ENCODE measurements around the gene FABP7.

The FABP7 gene

DNA sequence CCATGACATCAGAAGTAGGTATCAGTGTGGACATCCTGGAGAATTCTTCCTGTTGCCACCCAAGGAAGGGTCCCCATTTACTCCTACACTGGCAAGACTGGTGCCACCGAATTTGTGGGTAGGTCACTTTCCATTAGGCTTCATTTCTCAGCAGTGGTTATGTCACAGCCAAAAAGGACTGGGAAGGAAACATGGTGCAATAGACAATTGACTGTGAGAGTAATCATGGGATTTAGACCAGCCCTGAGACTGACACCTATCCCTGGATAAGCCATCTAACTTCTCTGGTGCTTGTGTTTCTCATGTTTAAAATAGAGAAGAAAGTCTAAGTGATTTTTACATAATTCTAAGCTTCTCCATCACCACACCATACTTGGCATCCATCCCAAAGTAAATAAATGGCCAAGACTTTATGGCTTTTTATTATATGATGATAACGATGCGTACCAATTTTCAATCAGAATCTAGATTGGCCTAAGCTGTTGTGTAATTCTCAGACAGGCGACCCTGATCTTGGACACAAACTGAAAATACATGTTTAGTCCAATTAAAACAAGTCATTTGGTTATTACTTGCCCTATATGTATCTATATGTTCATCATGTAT is 19.7 kb downstream of the FABP7 start:
- no peak for DNase-seq

DNA sequence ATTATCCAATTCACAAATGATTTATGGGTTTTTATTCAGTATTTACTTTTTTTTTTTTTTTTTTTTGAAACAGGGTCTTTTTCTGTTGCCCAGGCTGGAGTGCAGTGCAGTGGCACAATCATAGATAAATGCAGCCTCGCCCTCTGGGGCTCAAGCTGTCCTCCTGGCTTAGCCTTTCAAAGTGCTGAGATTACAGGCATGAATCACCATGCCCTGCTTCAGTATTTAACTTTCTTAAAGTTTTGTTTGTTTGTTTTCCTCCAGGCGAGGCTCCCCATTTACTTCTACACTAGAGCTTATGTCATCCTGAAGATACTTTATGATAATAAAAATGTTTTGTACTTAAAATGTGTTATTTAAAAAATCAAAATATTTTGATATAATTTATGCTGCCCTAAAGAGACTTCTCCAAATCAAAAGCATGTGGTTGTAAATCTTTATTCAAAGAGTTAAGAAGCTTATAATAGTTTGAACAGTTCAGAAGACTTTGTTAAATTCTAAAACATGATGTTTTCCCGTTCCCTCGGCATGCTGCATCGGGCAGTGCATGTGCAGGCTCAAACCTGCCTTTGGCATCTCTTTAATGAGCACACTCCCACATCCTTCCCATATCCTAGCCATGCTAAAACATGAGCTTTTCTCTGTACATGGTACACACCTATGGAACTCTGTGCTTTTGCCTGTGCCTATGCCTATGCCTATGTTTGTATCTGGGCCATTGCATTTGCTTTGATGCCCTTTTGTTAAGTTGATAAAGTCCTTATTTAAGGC is 20.6 kb downstream of the FABP7 start:
- DNase-seq = no peak

DNA sequence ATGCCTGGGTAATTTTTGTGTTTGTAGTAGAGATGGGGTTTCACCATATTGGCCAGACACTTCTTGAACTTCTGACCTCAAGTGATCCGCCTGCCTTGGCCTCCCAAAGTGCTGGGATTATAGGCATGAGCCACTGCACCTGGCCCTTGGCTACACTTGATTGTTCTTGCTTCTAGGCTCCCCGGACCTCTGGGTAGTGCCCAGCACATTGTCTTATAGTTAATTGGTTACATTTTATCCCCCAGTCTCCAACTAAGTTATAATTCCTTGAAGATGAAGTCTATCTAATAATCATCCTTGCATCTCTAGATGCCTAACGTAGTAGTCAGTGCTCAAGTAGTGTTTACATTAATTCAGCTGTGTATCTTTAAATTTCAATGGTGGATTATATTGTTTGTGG is 21.4 kb downstream of the FABP7 start:
- no peak for DNase-seq

DNA sequence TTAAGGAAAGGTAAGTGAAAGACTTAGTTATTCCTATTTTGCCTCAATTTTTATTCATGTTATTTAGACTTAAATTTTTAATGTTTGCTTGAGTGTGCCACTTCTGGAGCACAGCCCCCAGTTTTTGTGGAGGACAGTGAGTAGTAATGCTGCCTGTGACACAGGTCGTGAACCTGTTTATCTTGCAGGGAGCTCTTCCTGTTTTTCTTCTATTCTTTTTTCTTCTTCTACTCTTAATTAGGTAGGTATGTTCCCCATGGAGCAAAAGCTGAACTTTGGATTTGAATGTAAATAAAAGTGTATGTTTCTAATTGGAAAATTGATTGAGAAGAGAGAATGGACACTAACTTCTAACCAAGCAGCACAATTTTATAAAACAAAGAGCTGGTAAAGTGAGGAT is 21.9 kb downstream of the FABP7 start:
- DNase-seq = no peak

DNA sequence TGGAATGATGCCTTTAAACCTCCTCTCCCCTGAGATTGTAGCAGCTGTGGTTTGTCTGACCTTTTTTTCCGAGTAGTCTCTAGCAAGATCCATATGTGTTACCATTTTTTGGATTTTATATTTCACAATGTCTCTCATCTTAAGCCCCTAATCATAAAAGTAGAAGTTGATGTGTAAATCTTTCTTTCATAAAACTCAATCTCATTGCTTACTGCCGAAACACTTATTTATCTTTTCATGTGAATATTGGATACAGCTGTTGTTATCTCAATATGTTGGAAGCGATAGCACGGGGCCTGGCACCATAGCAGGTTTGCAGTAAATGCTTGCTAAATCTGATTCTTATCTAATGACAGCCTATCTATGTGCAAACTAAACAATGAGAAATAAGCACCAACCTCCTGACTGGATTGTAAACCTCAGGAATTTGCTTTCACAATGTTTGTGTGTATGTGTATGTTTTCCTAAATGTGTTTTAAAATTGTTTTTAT is 23.7 kb downstream of the FABP7 start:
- DNase-seq = no peak

DNA sequence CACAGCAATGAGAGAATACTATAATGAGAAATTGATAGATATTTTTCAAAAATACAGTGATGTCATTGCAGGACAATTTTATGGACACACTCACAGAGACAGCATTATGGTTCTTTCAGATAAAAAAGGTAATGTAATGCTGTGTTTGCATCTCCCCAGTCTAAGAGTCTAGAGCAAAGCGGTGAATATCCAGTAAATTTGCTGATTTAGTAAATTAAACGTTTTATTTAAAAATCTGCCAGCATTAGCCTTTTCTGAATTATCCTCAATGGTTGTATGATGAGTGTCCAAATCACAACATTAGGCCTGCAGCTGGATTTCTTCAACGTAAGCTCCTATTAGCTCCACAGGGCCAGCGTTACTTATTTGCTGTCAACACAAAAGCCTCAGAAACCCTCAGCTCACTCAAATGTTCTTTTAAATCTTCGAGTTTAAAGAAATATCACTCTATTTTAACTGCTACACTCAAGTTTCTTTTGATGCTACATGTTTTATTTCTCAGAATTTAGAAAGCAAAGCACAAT is 25.5 kb downstream of the FABP7 start:
- no peak for DNase-seq

DNA sequence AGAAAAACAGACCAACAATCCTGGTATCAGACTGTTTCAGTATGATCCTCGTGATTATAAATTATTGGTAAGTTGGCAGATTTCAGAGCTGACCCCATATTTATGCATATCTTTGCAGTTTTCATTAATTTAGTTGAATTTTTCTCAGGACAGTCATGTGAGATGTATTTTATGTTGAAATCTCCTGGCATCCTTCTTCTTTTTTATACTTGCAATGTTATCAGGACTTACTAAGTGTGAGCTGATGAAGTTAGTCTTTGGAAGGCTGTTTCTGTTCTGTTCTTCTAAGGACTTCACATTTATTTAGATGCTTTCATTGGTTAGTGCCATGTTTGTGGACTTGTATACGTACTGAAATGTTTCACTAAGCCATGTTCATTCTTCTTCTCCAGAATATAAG is 26.8 kb downstream of the FABP7 start:
- no peak for DNase-seq

DNA sequence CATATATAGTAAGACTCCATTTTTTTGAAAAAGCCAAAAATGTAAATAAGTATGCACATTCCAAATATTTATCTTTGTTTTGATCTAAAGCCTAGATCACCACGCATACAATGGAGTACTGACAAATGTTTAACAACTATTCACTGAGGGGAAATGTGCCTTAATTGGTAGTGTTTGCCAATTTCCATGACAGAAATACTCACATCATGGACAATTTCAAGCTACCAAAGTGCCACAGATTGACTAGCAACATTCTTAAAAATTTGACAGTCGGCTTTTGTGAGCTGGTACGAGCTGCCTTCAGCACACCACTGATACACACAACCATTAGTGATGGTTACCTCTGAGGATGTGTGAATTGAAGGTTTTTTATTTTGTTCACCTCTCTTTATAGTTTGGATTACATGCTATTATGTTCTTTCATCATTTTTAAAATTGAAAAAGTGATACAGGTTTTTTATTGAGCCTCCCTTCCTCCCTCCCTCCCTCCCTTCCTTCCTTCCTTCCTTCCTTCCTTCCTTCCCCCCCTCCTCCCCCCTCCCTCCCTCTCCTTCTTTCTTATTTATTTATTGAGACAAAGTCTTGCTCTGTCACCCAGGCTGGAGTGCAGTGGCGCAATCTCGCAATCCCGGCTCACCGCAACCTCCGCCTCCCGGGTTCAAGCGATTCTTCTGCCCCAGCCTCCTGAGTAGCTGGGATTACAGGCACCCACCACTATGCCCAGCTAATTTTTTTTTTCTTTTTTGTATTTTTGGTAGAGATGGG is 28.8 kb downstream of the FABP7 start:
- no peak for DNase-seq

DNA sequence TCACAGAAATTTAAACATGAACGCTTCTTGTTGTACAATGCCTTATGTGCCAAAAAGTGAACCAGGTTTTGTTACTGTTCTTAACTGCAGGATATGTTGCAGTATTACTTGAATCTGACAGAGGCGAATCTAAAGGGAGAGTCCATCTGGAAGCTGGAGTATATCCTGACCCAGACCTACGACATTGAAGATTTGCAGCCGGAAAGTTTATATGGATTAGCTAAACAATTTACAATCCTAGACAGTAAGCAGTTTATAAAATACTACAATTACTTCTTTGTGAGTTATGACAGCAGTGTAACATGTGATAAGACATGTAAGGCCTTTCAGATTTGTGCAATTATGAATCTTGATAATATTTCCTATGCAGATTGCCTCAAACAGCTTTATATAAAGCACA is 29.5 kb downstream of the FABP7 start:
- no peak for DNase-seq

DNA sequence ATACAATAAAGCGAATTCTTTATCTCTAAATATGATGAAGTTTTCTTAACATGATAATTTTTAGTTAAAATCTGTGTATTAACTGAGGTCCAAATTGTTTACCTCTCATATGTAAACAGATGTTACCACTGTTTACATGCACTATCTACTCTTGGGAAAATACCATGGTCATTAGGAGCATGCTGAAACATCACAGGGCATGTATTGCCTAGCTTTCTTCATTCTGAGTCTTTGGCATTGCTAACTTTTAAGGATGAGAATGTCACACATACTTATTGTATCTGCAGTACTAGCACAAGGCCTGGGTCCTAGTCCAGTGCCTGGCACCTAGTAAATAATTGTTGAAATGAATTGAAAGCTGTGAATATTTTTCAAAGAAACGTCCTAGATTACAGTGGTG is 30.2 kb downstream of the FABP7 start:
- DNase-seq = no peak

DNA sequence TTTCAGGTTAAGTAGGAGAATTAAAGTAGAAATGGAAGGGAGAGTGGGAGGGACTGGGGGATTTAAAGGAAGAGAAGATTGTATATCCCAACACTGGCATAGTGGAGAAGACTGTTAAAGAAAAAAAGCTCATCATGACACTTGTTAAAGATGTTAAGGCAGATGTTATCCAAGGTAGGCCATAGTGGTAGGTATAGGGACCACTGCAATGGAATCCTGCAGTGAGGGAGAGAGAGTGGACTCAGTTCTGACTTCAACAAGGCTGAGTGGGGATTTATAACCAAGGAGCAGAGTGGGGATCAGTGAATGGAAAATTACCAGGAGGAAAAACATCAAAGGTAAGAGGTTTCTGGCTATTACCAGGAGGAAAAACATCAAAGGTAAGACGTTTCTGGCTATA is 30.7 kb downstream of the FABP7 start:
- DNase-seq = no peak

DNA sequence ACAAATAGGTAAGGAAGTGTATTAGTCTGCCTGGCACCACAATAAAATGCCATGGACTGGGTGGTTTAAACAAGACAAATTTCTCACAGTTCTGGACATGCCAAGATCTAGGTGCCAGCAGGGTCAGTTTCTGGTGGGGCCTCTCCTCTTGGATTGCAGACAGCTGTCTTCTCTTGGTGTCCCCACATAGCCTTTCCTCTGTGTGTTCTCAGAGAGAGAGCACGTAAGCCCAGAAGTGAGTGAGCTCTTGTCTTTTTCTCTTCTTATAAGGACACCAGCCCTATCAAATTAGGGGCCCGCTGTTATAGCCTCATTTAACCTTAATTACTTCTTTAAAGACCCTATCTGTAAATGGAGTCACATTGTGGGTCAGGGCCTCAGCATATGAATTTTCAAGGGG is 37.8 kb downstream of the FABP7 start:
- DNase-seq = no peak

DNA sequence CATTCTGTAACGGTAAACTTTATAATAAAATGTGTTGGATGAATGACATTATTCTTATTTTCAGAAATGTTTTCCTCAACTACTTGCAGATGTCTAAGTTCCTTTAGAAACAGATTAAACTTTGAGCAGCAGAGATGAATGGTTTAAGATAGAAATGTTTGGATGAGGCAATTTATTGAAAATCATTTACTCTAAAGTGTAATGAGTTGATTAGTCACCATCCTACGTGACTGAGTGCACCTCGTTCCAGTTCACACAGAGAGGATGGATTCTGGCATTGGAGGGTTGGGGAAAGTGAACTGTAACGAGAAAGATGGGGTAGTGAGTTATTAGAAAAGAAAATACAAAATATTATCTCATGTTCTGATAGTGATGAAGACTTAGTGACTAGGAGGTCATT is 38.2 kb downstream of the FABP7 start:
- DNase-seq = no peak

DNA sequence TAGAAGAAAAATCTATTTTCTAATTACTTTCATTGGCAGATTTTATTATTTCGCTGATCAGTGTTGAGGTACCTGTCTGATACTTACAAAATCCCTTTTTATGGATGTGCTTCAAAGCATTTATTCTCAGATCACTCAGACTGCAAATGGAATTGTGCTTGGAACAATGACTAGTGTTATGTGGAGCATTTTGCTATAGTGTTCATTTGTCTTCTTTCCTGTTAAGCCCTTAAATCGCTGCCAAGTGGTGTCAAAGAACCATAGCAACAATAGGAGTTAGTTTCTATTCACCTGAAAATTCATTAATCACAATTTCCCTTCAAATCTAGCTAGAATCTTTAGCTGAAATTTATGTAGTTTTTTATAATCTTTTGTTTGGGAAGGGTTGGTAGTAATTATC is 39.4 kb downstream of the FABP7 start:
- DNase-seq = no peak

DNA sequence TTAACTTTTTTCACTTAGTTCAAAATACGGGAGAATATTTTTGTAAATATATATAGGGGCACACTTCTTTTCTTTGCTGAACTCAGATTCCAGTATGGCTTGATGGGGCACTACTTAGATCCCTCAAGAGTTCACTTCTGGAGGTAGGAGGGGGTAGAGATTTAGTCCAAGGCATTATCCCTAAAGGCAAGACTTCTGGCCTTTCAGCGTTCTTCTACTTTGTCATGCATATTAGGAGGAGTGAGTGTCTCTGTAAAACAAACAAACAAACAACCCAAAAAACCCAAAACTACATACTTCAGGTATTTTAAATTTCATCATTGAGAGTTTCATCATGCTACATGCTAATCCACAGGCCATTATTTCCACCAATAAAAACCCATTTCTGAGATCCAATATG is 41.6 kb downstream of the FABP7 start:
- no peak for DNase-seq

DNA sequence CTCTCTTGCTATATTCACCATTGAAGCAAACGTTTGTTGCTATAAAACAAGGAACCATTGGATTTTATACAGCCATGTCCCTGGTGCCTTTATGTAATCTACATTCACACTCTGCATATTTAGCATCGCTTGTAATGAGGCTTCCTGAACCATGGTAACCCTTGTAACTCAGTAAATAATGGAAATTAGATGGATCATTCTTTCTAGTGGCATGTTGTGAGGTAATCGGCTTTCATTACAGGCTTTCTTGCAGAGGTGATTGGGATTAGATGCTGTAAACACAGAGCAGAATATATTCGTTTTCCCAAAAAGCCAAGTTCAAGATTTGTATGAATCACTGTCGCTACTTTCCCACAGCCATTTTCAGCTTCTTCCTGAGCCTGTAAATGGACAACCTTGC is 45.6 kb downstream of the FABP7 start:
- DNase-seq = no peak

DNA sequence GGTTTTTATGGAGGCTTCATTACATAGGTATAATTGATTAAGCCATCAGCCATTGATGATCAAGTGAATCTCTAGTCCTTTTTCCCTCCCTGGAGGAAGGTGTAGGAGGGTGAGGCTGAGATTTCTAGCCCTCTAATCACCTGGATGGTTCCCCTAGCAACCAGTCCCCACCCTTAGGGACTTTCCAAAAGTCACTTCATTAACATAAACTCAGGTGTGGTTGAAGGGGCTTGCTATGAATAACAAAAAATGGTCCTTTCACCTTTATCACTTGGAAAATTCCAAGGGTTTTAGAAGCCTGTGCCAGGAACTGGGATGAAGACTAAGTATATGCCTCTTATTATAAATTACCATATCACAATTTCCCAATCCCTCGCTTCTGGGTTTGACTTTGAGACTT is 49.9 kb downstream of the FABP7 start:
- DNase-seq = no peak

DNA sequence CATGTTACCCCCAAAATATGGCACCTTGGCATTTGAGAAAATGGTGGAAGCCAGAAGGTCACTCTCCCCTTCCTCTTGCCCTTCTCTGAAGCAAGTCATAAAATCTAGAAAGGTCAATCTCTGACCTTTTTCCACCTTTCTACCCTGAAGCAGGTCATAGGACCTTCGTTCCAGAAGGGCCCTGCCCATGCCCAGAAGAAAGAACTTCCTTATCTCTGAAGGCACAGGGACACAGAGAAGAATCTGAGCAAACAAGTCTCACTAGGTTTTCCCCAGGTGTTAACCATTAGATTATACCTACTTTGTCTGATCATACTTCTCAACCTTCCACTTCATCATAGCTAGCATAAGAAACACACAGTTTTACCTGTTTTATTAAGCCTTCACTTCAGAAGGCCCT is 52.0 kb downstream of the FABP7 start:
- DNase-seq = no peak

DNA sequence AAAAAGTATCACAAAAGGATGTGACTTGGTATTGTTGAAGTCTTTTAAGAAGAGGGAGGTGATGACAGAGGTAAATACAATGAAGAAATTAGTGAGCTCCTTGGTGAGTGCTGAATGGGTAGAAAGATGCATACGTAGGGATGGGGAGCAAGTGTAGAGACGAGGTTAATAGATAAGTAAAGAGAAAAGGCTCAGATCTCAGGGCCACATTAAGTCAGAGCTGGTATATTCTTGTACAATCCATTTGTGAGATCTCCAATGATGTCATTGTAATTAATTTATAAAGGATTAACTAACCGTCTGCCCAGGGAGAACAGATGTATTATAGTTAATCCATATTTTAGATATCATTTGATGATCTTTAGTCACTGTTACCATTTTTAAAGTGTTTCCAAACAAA is 52.9 kb downstream of the FABP7 start:
- no peak for DNase-seq

DNA sequence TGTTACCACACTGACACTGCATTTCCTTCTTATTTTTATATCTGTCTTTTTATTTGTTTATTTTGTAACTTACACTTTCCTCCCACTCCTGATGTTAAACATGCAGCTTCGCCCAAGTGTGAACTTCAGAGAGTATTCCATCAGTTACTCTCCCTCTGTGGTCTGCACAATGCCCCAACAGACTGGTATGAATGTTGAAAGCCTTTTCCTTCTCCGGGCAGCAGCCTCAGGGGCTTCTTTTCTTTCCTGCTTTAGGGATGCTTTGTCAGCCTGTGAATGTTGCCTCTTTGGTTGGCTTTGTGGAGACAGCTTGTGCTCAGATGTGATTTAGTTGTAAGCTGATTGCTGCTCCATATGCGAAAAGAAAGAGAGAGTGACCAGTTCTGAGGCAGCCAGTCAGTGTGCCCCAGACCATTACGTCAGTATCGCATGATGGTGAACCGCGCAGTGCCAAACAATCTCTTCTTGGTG is 53.5 kb downstream of the FABP7 start:
- DNase-seq = no peak

Measured in T-helper 1 cell (primary cell).